ENCODE data around the gene MED9. TPM values are rescaled to one million over a fixed set of nuclear protein-coding genes. Genes with fewer than 3 reads are reported as not detected.

The MED9 gene
- total RNA-seq, 2 donors from 2014 or later: 18.4 to 20.5 TPM

DNA sequence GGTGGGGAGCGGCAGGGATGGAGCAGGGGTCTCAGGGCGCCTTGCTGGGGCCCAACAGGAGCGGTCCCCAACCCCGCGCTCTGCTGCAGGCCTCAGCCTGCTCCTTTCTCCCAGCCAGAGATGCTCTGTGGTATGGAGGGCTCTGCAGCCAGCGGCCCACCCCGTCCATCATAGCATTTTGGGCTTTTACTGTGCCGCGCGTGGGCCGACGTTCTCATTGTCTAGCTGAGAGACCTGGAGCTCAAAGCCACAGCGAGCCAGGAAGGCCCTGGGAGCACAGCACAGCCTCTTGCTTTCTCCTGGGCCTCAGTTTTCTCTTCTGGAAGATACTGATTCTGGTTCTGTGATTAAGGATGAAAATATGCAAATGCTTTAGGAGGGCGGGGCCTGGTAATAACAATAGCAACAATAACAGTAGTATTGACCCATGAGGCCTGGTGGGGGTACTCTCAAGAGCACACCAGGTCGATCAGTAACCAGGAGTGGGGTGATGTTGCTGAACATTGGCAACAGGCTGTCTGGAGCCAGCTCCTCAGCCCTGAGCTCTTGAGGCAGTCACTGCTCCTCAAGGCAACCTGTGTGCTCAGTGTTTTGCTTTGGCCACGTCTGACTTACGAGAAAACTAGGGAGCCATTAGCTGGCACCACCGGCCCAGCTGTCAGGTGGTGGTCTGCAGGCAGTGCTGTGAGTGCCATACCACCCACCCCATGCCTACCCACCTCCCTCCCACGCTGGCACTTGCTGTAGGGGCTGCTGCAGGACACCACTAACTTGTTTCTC is 20.5 kb downstream of the MED9 start:
- Histone ChIP-seq H3K9ac (ENCODE audit: extremely low read depth, low read length, poor library complexity, severe bottlenecking) (no peak overlapping the region), H3K27ac (ENCODE audit: low read depth, low read length) (no peak overlapping the region)

DNA sequence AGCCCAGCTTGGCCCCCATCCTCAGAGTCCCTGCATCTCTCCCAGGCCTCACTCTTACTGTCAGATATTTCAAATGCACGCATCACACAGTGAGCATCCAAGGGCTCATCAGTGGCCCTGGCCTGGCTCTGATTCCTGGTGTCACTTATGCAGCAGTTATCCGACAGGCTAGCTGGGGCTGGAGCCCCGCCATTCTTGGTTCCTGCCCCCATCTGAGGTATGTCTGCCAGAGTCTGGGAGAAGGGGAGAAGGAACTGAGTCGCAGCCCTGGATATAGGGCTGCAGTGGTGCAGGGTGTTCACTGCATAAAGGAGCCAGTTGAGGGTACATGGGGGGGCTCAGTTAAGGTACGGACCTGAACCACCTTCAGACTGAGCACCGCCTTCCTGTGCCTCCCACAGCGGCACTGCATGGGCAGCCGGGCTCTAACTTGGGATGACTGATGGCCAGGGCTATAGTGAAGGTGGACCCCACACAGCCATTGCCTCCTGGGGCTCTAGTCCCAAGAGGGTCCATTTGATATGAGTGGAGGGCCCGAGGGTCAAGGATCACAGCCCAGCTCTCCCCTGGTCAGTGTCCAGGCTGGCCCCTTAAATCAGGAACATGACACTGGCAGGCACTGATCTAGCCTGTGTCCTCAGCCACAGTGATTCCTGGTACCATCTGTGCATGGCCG is 21.2 kb downstream of the MED9 start:
- Mint-ChIP-seq H3K27ac (no peak overlapping the region), H3K36me3 (ENCODE audit: low read depth) (peaks cover 2% of the 10 kb centered on the region), H3K9me3 (no peaks in the 10 kb centered on the region), H3K27me3 (ENCODE audit: insufficient read depth) (peaks cover 28% of the 10 kb centered on the region), H3K4me3 (no peak overlapping the region), H3K4me1 (peaks cover 18% of the 10 kb centered on the region)
- TF ChIP-seq CTCF (conservative IDR thresholded peaks at IDR 0.05): no peak
- Histone ChIP-seq H3K36me3 (ENCODE audit: control insufficient read depth, insufficient read depth, low read length) (no peaks in the 10 kb centered on the region), H3K9me3 (ENCODE audit: control insufficient read depth, low read length) (no peaks in the 10 kb centered on the region), H3K4me3 (ENCODE audit: low read length) (no peak overlapping the region), H3K4me1 (ENCODE audit: control insufficient read depth, insufficient read depth, low read length) (no peaks in the 10 kb centered on the region), H3K27ac (ENCODE audit: low read depth, low read length) (no peak overlapping the region), H3K27me3 (ENCODE audit: control insufficient read depth, insufficient read depth, low read length, poor library complexity, severe bottlenecking) (peaks cover 19% of the 10 kb centered on the region), H3K9ac (ENCODE audit: extremely low read depth, low read length, poor library complexity, severe bottlenecking) (no peak overlapping the region)
- no peak for DNase-seq
- 91 to 93% methylated on average over 3 to 10 of the region's 10 CpGs for WGBS, 2 experiments (ENCODE audit: insufficient coverage in 1 of 2, insufficient read length in 1 of 2)

More for the DNA sequence above, 20.5 kb downstream of the MED9 start:
- H3K9me3 Mint-ChIP-seq: no peaks in the 10 kb centered on the region
- WGBS, 2 experiments (ENCODE audit: insufficient coverage in 1 of 2, insufficient read length in 1 of 2): 47 to 55% methylated on average over 13 to 19 of the region's 19 CpGs
- H3K27ac Mint-ChIP-seq: no peak overlapping the region
- H3K4me3 Mint-ChIP-seq: no peak overlapping the region
- peak; percentile 0 for TF ChIP-seq CTCF (conservative IDR thresholded peaks at IDR 0.05)
- no peak for DNase-seq
- Histone ChIP-seq H3K36me3 (ENCODE audit: control insufficient read depth, insufficient read depth, low read length) (peaks cover 7% of the 10 kb centered on the region), H3K27me3 (ENCODE audit: control insufficient read depth, insufficient read depth, low read length, poor library complexity, severe bottlenecking) (peaks cover 19% of the 10 kb centered on the region), H3K9me3 (ENCODE audit: control insufficient read depth, low read length) (no peaks in the 10 kb centered on the region), H3K4me1 (ENCODE audit: control insufficient read depth, insufficient read depth, low read length) (no peaks in the 10 kb centered on the region), H3K4me3 (ENCODE audit: low read length) (no peak overlapping the region)
- H3K4me1 Mint-ChIP-seq: peaks cover 26% of the 10 kb centered on the region
- H3K36me3 Mint-ChIP-seq (ENCODE audit: low read depth): peaks cover 7% of the 10 kb centered on the region
- H3K27me3 Mint-ChIP-seq (ENCODE audit: insufficient read depth): peaks cover 28% of the 10 kb centered on the region

GRCh38 chr17:17498606-17499301 is 22.0 kb downstream of the MED9 start:
- DNase-seq: no peak
- Mint-ChIP-seq H3K4me1 (peaks cover 11% of the 10 kb centered on the region), H3K27me3 (ENCODE audit: insufficient read depth) (peaks cover 25% of the 10 kb centered on the region), H3K27ac (no peak overlapping the region), H3K9me3 (no peaks in the 10 kb centered on the region), H3K4me3 (no peak overlapping the region), H3K36me3 (ENCODE audit: low read depth) (no peaks in the 10 kb centered on the region)
- TF ChIP-seq CTCF (conservative IDR thresholded peaks at IDR 0.05): no peak
- H3K4me1 ChIP-seq (ENCODE audit: control insufficient read depth, insufficient read depth, low read length): no peaks in the 10 kb centered on the region
- no peak overlapping the region for H3K4me3 ChIP-seq (ENCODE audit: low read length)
- no peak overlapping the region for H3K27ac ChIP-seq (ENCODE audit: low read depth, low read length)
- no peak overlapping the region for H3K9ac ChIP-seq (ENCODE audit: extremely low read depth, low read length, poor library complexity, severe bottlenecking)
- peaks cover 19% of the 10 kb centered on the region for H3K27me3 ChIP-seq (ENCODE audit: control insufficient read depth, insufficient read depth, low read length, poor library complexity, severe bottlenecking)
- H3K9me3 ChIP-seq (ENCODE audit: control insufficient read depth, low read length): no peaks in the 10 kb centered on the region
- no peaks in the 10 kb centered on the region for H3K36me3 ChIP-seq (ENCODE audit: control insufficient read depth, insufficient read depth, low read length)
- 90 to 95% methylated on average over 13 to 16 of the region's 16 CpGs for WGBS, 2 experiments (ENCODE audit: insufficient coverage in 1 of 2, insufficient read length in 1 of 2)
